PC-3 (cell line): ENCODE data around the gene MGAT5. TPM values are rescaled to one million over a fixed set of nuclear protein-coding genes. Genes with fewer than 3 reads are reported as not detected.

Source experiments
- ATAC-seq: fragments of 200-7000 bp; cut with Tn5 transposase; 2 replicates; pipeline ENCODE4 v1.9.1; 2020; ENCODE audit warnings: mild to moderate bottlenecking, moderate library complexity
- BruUV-seq: library from RNA; stranded (reverse); fragments of 400-500 nt; replicated peaks from 2 replicates; lab custom pipeline; 2021; lab: Mats Ljungman, UMichigan
- CTCF ChIA-PET: fragments of 300-600 bp; sonication (Branson Sonifier 250); formaldehyde crosslinking; loops from one replicate; lab custom pipeline; 2022; ENCODE audit warnings: antibody characterized with exemption; lab: Charles Lee
- POLR2A ChIA-PET: fragments of 300-600 bp; sonication (Branson Sonifier 250); formaldehyde crosslinking; loops from one replicate; lab custom pipeline; 2022; ENCODE audit warnings: antibody characterized with exemption; ENCODE audit not compliant: unreplicated experiment; lab: Charles Lee
- DNase-seq: peaks from one replicate; pipeline ENCODE4 v3.0.0-alpha.2; 2015
- H2AFZ ChIP-seq: fragments of 300-600 bp; sonication (generic); 2 replicates; pipeline ENCODE4 v1.6.0; 2016; ENCODE audit warnings: antibody characterized with exemption, low read length
- H3F3A ChIP-seq: fragments of 300-600 bp; sonication (generic); one replicate; pipeline ENCODE4 v1.6.0; 2017; ENCODE audit warnings: antibody characterized with exemption, low read length, control low read depth, mild to moderate bottlenecking; ENCODE audit not compliant: unreplicated experiment
- H3K27ac ChIP-seq: fragments of 300-600 bp; sonication (generic); 2 replicates; pipeline ENCODE4 v1.5.1; 2016; ENCODE audit warnings: mild to moderate bottlenecking, low read length
- H3K27me3 ChIP-seq: fragments of 300-600 bp; sonication (generic); 2 replicates; pipeline ENCODE4 v1.6.1; 2016; ENCODE audit warnings: low read length, mixed read lengths
- H3K36me3 ChIP-seq: fragments of 300-600 bp; sonication (generic); 2 replicates; pipeline ENCODE4 v1.6.1; 2016; ENCODE audit warnings: low read depth, mixed run types, low read length, mixed read lengths
- H3K4me1 ChIP-seq: fragments of 300-600 bp; sonication (generic); 2 replicates; pipeline ENCODE4 v1.5.1; 2016; ENCODE audit warnings: low read length; ENCODE audit not compliant: insufficient read depth
- H3K4me2 ChIP-seq: fragments of 300-600 bp; sonication (generic); 2 replicates; pipeline ENCODE4 v1.6.0; 2016; ENCODE audit warnings: low read length
- H3K4me3 ChIP-seq: fragments of 300-600 bp; sonication (generic); 2 replicates; pipeline ENCODE4 v1.5.1; 2016; ENCODE audit warnings: mild to moderate bottlenecking, low read length, mixed read lengths
- H3K79me2 ChIP-seq: fragments of 300-600 bp; sonication (generic); 2 replicates; pipeline ENCODE4 v1.6.1; 2017; ENCODE audit warnings: low read length, mixed read lengths
- H3K9ac ChIP-seq: fragments of 300-600 bp; sonication (generic); 2 replicates; pipeline ENCODE4 v1.6.0; 2016; ENCODE audit warnings: mild to moderate bottlenecking, low read length
- H3K9me2 ChIP-seq: fragments of 300-600 bp; sonication (generic); replicated peaks from 2 replicates; pipeline ENCODE4 v1.6.1; 2016; ENCODE audit warnings: mixed run types, low read length, mixed read lengths
- H3K9me3 ChIP-seq: fragments of 300-600 bp; sonication (generic); 2 replicates; pipeline ENCODE4 v1.6.1; 2016; ENCODE audit warnings: low read length, mixed read lengths
- H4K20me1 ChIP-seq: fragments of 300-600 bp; sonication (generic); 2 replicates; pipeline ENCODE4 v1.6.1; 2016; ENCODE audit warnings: low read length, mixed read lengths
- CTCF ChIP-seq: fragments of 300-600 bp; sonication (generic); conservative IDR thresholded peaks from 2 replicates; pipeline ENCODE4 v1.5.1; 2017; ENCODE audit warnings: antibody characterized with exemption, low read depth, mild to moderate bottlenecking, low read length
- EZH2 ChIP-seq: fragments of 300-600 bp; sonication (generic); IDR thresholded peaks from one replicate; pipeline ENCODE4 v1.6.1; 2017; ENCODE audit warnings: antibody characterized with exemption, mild to moderate bottlenecking, low read length; ENCODE audit not compliant: unreplicated experiment
- EZH2phosphoT487 ChIP-seq: fragments of 300-600 bp; sonication (generic); IDR thresholded peaks from 2 replicates; pipeline ENCODE4 v1.6.1; 2018; ENCODE audit warnings: mild to moderate bottlenecking, antibody characterized with exemption, low read length, borderline replicate concordance
- intact Hi-C: fragments of 100-400 bp; cut with micrococcal nuclease; formaldehyde crosslinking; loops from 2 replicates; pipeline ENCODE4 v1.9.0; 2023
- total RNA-seq: library from RNA; depleted of rRNA; stranded (reverse); fragments of >200 nt; gene quantifications from 2 replicates; pipeline ENCODE4 v1.2.3, GENCODE V29; 2014

Gene MGAT5
- total RNA-seq, 1 experiment from 2014 or later: 33.8 TPM

DNA sequence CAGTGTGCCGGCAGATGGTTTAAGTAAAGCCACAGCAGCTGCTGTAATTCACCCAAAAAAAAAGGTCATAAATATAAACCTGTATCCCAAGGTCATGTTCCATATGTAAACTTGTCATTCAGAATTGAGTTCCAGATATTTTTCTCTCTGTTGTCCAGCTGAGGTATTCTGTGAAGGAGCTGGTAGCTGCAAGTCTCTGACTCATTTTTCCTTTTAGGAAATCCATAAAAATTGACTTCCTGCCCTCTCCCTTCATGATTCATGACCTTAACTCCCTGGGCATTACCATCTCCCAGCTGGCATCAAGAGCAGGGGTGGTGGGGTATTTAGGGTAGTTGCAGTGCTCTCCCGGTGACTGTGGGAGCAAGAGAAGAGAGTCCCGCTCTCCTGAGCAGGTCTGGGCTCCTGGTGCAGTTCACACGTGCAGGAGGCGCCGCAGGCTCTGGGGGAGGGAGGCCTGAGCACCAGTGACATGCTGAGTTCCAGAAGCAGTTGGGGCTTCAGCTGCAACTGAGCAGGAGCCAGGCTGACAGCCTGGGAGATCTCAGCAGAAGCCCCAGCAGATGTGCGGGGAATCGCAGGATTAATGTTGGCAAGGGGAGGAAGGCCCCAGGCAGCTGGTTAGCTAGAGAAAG is 192.6 kb downstream of the MGAT5 start:
- H3K27me3 ChIP-seq: no peaks in the 10 kb centered on the region
- ChIA-PET CTCF (interaction anchor here (0.5 to 1.0 kb wide), 2 partner anchors 14 to 328 kb away, joined by 4 read pairs; no protein-coding TSS in a partner anchor), POLR2A (interaction anchor here (0.6 to 0.7 kb wide), 2 partner anchors 50 to 270 kb away, joined by 4 read pairs; no protein-coding TSS in a partner anchor)
- no peaks in the 10 kb centered on the region for H3K9me2 ChIP-seq
- no peaks in the 10 kb centered on the region for H3K79me2 ChIP-seq
- no peak for TF ChIP-seq CTCF
- TF ChIP-seq EZH2: no peak
- TF ChIP-seq EZH2phosphoT487: no peak
- H2AFZ ChIP-seq: no peak overlapping the region
- H3K9ac ChIP-seq: no peak overlapping the region
- no TSS peak for BruUV-seq
- no peaks in the 10 kb centered on the region; the same call in 1 of the 2 replicates for H3K36me3 ChIP-seq
- ATAC-seq (peak; percentile 43), DNase-seq (peak; percentile 68)
- H3K4me2 ChIP-seq: peak overlapping the region; percentile 43
- 0 out of 2 replicates have a peak overlapping the region, but pooled peaks have one; percentile 20 for H3K27ac ChIP-seq
- H3K4me3 ChIP-seq: no peak overlapping the region
- H3K9me3 ChIP-seq: no peaks in the 10 kb centered on the region
- intact Hi-C loops: no loop called here
- no peaks in the 10 kb centered on the region for H3F3A ChIP-seq
- no peaks in the 10 kb centered on the region for H4K20me1 ChIP-seq
- peaks cover 25% of the 10 kb centered on the region for H3K4me1 ChIP-seq

GRCh38 chr2:134447669-134448068 is 193.8 kb downstream of the MGAT5 start:
- Histone ChIP-seq H3K4me1 (peaks cover 25% of the 10 kb centered on the region), H3K36me3 (no peaks in the 10 kb centered on the region; the same call in 1 of the 2 replicates), H3K4me2 (no peak overlapping the region), H3K9ac (no peak overlapping the region), H3K4me3 (no peak overlapping the region), H2AFZ (no peak overlapping the region), H3K9me3 (no peaks in the 10 kb centered on the region), H3K27ac (no peak overlapping the region), H4K20me1 (no peaks in the 10 kb centered on the region), H3K9me2 (no peaks in the 10 kb centered on the region), H3F3A (no peaks in the 10 kb centered on the region), H3K27me3 (no peaks in the 10 kb centered on the region), H3K79me2 (no peaks in the 10 kb centered on the region)
- CTCF ChIA-PET: interaction anchor here (0.5 kb wide), 1 partner anchor 72 kb away, joined by 3 read pairs; no protein-coding TSS in a partner anchor
- no TSS peak for BruUV-seq
- POLR2A ChIA-PET: no interaction called here
- TF ChIP-seq EZH2 (no peak), CTCF (no peak), EZH2phosphoT487 (no peak)
- no peak for DNase-seq
- ATAC-seq: no peak
- intact Hi-C loops: no loop called here

DNA sequence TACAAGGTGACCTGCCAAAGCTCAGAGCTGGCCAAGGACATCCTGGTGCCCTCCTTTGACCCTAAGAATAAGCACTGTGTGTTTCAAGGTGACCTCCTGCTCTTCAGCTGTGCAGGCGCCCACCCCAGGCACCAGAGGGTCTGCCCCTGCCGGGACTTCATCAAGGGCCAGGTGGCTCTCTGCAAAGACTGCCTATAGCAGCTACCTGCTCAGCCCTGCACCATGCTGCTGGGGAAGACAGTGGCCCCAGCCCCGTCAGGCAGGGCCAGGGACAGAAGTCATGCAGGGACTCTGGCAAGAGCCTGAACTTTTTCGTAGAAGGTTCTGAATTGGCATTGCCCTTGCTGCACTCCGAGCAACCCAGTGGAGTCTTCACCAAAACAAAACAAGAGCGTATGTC is 194.8 kb downstream of the MGAT5 start:
- ChIA-PET POLR2A (no interaction called here), CTCF (no interaction called here)
- Histone ChIP-seq H3K9me3 (no peaks in the 10 kb centered on the region), H3K36me3 (no peaks in the 10 kb centered on the region; the same call in 1 of the 2 replicates), H2AFZ (no peak overlapping the region), H3K4me3 (no peak overlapping the region), H4K20me1 (no peaks in the 10 kb centered on the region), H3K4me2 (no peak overlapping the region), H3K27me3 (no peaks in the 10 kb centered on the region), H3K9me2 (no peaks in the 10 kb centered on the region), H3F3A (no peaks in the 10 kb centered on the region), H3K4me1 (peaks cover 25% of the 10 kb centered on the region), H3K79me2 (no peaks in the 10 kb centered on the region), H3K9ac (no peak overlapping the region), H3K27ac (no peak overlapping the region)
- no peak for ATAC-seq
- intact Hi-C loops: no loop called here
- no TSS peak for BruUV-seq
- TF ChIP-seq EZH2: no peak
- no peak for TF ChIP-seq CTCF
- no peak for TF ChIP-seq EZH2phosphoT487
- no peak for DNase-seq
